ENCODE data around the gene RPL22.
A peak's percentile ranks its signal among the peaks of the same experiment; 100 is the strongest.

Gene RPL22

GRCh38 chr1:6199298-6200187, at the start of gene RPL22:
Gene RPL22 (minus strand): TSS chr1:6199595. CDS start chr1:6199573, 22 bp downstream.
- Histone ChIP-seq H3K36me3 (ENCODE audit: insufficient read depth, low read length) (peaks cover 13% of the 10 kb centered on the region), H3K9me3 (ENCODE audit: control insufficient read depth, insufficient read depth, low read length) (no peaks in the 10 kb centered on the region), H3K9ac (ENCODE audit: low read depth, low read length) (peak within 1 kb of the TSS; percentile 98), H3K4me1 (ENCODE audit: insufficient read depth, low read length) (peaks cover 10% of the 10 kb centered on the region; the same call in 1 of the 2 replicates)

DNA sequence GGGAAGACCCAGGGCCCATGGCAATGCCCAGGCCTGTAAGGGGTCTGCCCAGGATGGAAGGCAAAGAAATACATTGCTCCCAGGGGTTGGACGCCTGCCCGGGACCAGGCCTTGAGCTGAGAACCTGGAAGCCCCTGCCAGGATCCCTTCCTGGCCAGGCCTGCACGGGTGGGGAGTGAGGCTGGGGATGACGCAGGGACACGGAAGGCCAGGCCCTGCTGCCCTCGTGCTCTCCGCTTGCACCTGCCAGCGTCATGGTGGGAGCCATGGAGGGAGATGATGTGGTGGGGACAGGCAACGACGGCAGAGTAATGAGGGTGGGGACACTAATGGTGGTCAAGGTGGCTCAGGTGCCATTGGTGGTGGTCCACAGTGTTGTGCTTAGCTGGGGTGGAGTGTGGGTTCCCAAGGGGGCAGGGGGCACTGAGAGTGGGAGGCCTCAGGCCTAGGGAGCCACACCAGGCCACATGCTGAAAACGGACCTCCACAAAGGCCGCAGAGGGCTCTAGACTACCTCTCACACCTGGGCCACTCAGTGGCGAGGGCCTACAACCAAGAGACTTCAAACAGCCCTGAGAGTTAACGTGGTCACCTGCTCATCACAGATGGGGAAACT, 48.9 kb upstream of the RPL22 start:
- Histone ChIP-seq H3K9ac (ENCODE audit: low read depth, low read length) (no peak overlapping the region), H3K36me3 (ENCODE audit: insufficient read depth, low read length) (no peaks in the 10 kb centered on the region), H3K9me3 (ENCODE audit: control insufficient read depth, insufficient read depth, low read length) (no peaks in the 10 kb centered on the region), H3K4me1 (ENCODE audit: insufficient read depth, low read length) (no peaks in the 10 kb centered on the region; the same call in 1 of the 2 replicates)

DNA sequence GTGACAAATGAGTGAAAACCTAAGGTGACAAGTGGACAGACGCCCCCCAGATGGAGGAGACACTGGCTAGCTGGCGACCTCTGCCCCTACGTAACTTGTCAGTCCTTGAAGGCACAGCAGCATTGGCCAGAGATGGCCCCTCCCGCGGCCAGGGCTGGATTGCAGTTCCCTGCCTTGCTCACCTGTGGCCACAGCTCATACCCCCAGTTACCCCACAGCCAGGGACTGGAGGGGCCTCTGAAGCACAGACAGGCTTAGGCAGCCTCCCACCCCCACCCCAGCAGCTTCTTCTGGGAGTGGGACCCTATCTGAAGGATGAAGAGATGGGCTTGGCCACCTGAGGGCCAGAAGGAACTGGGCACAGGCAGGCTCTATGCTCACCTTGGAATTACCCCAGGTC, 48.3 kb upstream of the RPL22 start:
- Histone ChIP-seq H3K9me3 (ENCODE audit: control insufficient read depth, insufficient read depth, low read length) (no peaks in the 10 kb centered on the region), H3K36me3 (ENCODE audit: insufficient read depth, low read length) (no peaks in the 10 kb centered on the region), H3K4me1 (ENCODE audit: insufficient read depth, low read length) (no peaks in the 10 kb centered on the region; the same call in 1 of the 2 replicates), H3K9ac (ENCODE audit: low read depth, low read length) (no peak overlapping the region)

- Histone ChIP-seq H3K9ac (ENCODE audit: low read depth, low read length) (peak overlapping the region; percentile 55; the same call in 1 of the 2 replicates), H3K36me3 (ENCODE audit: insufficient read depth, low read length) (no peaks in the 10 kb centered on the region), H3K4me1 (ENCODE audit: insufficient read depth, low read length) (no peaks in the 10 kb centered on the region; the same call in 1 of the 2 replicates), H3K9me3 (ENCODE audit: control insufficient read depth, insufficient read depth, low read length) (no peaks in the 10 kb centered on the region)
Measured at GRCh38 chr1:6246497-6247467, 47.4 kb upstream of the RPL22 start.

- Histone ChIP-seq H3K4me1 (ENCODE audit: insufficient read depth, low read length) (peaks cover 5% of the 10 kb centered on the region), H3K36me3 (ENCODE audit: insufficient read depth, low read length) (no peaks in the 10 kb centered on the region), H3K9ac (ENCODE audit: low read depth, low read length) (peak overlapping the region; percentile 55; the same call in 1 of the 2 replicates), H3K9me3 (ENCODE audit: control insufficient read depth, insufficient read depth, low read length) (no peaks in the 10 kb centered on the region)
Measured at GRCh38 chr1:6245869-6246496, 46.6 kb upstream of the RPL22 start.

DNA sequence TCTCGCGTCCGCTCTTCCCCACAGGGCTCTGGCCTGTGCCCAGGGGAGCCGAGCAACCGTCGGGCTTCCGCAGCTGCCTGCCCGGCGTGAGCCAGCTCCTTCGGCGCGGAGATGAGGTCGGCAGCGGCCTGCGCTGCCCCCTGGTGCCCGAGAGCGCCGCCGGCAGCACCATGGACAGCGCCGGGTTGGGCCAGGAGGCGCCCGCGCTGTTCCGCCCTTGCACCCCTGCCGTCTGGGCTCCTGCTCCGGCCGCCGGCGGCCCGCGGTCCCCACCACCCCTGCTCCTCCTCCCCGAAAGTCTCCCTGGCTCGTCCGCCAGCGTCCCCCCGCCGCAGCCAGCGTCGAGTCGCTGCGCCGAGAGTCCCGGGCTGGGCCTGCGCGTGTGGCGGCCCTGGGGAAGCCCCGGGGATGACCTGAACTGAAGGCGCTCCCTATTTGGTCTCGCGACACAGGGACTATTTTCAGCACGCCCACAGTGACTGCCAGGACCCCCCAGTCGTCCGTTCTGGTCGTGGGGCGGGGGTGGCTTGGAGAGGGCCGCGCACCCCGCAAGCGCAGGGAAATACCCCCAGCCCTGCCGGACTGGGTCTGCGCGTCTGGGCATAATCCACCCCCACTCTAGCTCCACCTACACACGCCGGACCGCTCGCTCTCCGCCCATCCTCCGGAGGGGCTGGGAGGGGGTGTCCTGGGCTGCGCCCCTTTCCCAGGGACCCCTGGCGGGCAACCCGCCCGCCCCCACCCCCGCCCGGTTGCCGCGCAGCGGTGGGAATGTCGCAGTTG, 45.9 kb upstream of the RPL22 start:
- no peaks in the 10 kb centered on the region for H3K9me3 ChIP-seq (ENCODE audit: control insufficient read depth, insufficient read depth, low read length)
- H3K36me3 ChIP-seq (ENCODE audit: insufficient read depth, low read length) = no peaks in the 10 kb centered on the region
- peaks cover 8% of the 10 kb centered on the region for H3K4me1 ChIP-seq (ENCODE audit: insufficient read depth, low read length)
- peak overlapping the region; percentile 55; the same call in 1 of the 2 replicates for H3K9ac ChIP-seq (ENCODE audit: low read depth, low read length)

- Histone ChIP-seq H3K9ac (ENCODE audit: low read depth, low read length) (peak overlapping the region; percentile 34; the same call in 1 of the 2 replicates), H3K36me3 (ENCODE audit: insufficient read depth, low read length) (no peaks in the 10 kb centered on the region), H3K9me3 (ENCODE audit: control insufficient read depth, insufficient read depth, low read length) (no peaks in the 10 kb centered on the region), H3K4me1 (ENCODE audit: insufficient read depth, low read length) (peaks cover 13% of the 10 kb centered on the region)
Measured at GRCh38 chr1:6244401-6245049, 45.1 kb upstream of the RPL22 start.

- H3K4me1 ChIP-seq (ENCODE audit: insufficient read depth, low read length) = peaks cover 16% of the 10 kb centered on the region
- no peaks in the 10 kb centered on the region for H3K9me3 ChIP-seq (ENCODE audit: control insufficient read depth, insufficient read depth, low read length)
- H3K36me3 ChIP-seq (ENCODE audit: insufficient read depth, low read length) = no peaks in the 10 kb centered on the region
- H3K9ac ChIP-seq (ENCODE audit: low read depth, low read length) = peak within 1 kb of the TSS; percentile 34; the same call in 1 of the 2 replicates
Measured at GRCh38 chr1:6243993-6244392, 44.6 kb upstream of the RPL22 start, which contains the start of gene HES3. Gene HES3 (plus strand): TSS chr1:6244179. CDS start chr1:6244366, 187 bp downstream.

GRCh38 chr1:6243053-6243834, 43.8 kb upstream of the RPL22 start:
- H3K36me3 ChIP-seq (ENCODE audit: insufficient read depth, low read length) = no peaks in the 10 kb centered on the region
- H3K9ac ChIP-seq (ENCODE audit: low read depth, low read length) = no peak overlapping the region
- H3K4me1 ChIP-seq (ENCODE audit: insufficient read depth, low read length) = peaks cover 23% of the 10 kb centered on the region
- H3K9me3 ChIP-seq (ENCODE audit: control insufficient read depth, insufficient read depth, low read length) = no peaks in the 10 kb centered on the region

DNA sequence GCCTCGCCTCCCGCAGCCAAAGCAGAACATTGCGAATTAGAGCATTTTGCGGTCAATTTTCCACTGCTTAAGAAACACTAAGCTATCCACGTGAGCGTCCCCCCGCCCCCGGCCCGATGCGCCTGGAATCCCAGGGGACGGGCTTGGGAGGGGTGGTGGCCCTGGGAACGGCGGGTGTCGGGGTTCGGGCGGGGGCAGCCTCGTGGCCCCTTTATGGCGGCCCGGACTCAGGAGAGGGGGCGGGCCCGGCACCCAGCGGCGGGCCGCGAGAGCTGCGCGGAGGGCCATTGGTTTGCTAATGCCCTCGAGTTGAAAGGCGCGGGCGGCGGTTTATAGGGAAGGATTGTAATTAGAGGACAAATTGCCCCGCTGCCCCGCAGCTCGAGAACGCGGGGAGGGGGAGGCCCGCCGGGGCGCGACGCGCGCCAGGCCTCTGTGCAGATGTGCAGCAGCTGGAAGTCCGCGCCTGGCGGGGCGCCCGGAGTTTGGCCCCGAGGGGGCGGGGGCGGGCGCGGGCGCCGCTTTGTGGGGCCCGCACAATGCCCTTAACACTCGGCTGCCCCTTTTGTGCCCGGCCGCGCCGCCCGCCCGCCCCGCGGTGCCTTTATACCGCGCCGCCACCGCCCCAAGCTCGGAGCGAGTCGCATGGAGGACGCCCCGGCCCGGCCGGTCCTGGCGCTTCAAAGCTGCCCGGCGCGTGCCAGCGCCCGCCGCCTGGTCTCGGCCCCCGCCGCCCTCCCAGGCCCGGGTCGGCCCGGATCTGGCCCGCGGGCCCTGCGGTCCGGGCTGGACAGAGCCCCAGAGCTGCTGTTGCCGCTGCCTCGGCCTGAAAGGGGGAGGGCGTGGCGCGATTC, 42.7 kb upstream of the RPL22 start:
- no peaks in the 10 kb centered on the region for H3K9me3 ChIP-seq (ENCODE audit: control insufficient read depth, insufficient read depth, low read length)
- H3K4me1 ChIP-seq (ENCODE audit: insufficient read depth, low read length) = peaks cover 24% of the 10 kb centered on the region
- H3K9ac ChIP-seq (ENCODE audit: low read depth, low read length) = peak overlapping the region; percentile 27; the same call in 1 of the 2 replicates
- no peaks in the 10 kb centered on the region for H3K36me3 ChIP-seq (ENCODE audit: insufficient read depth, low read length)

- Histone ChIP-seq H3K9me3 (ENCODE audit: control insufficient read depth, insufficient read depth, low read length) (no peaks in the 10 kb centered on the region), H3K9ac (ENCODE audit: low read depth, low read length) (peak overlapping the region; percentile 35), H3K4me1 (ENCODE audit: insufficient read depth, low read length) (peaks cover 24% of the 10 kb centered on the region), H3K36me3 (ENCODE audit: insufficient read depth, low read length) (no peaks in the 10 kb centered on the region)
Measured at GRCh38 chr1:6241107-6241886, 41.9 kb upstream of the RPL22 start.

Data from ES-I3 (cell line).